GM23248 (cell line): ENCODE data around the gene TBCEL. TPM values are rescaled to one million over a fixed set of nuclear protein-coding genes. Genes with fewer than 3 reads are reported as not detected.

Experiments used
- DNase-seq: peaks from one replicate; pipeline ENCODE4 v3.0.0-alpha.2; 2015
- H2AFZ ChIP-seq: fragments of 200-600 bp; sonication (generic); 2 replicates; pipeline ENCODE4 v1.6.1; 2016; ENCODE audit warnings: antibody characterized with exemption
- H3F3A ChIP-seq: fragments of 200-600 bp; sonication (generic); 2 replicates; pipeline ENCODE4 v1.6.1; 2016; ENCODE audit warnings: mild to moderate bottlenecking, antibody characterized with exemption, mixed run types; ENCODE audit not compliant: insufficient read depth
- H3K27ac ChIP-seq: fragments of 200-600 bp; sonication (generic); 2 replicates; pipeline ENCODE4 v1.5.1; 2016; ENCODE audit warnings: mild to moderate bottlenecking
- H3K27me3 ChIP-seq: fragments of 200-600 bp; sonication (generic); replicated peaks from 2 replicates; pipeline ENCODE4 v1.6.1; 2016; ENCODE audit warnings: mild to moderate bottlenecking; ENCODE audit not compliant: insufficient read depth
- H3K36me3 ChIP-seq: fragments of 200-600 bp; sonication (generic); 2 replicates; pipeline ENCODE4 v1.6.1; 2016; ENCODE audit warnings: low read depth, mild to moderate bottlenecking
- H3K4me1 ChIP-seq: fragments of 200-600 bp; sonication (generic); 2 replicates; pipeline ENCODE4 v1.6.1; 2016; ENCODE audit warnings: mild to moderate bottlenecking; ENCODE audit not compliant: insufficient read depth
- H3K4me2 ChIP-seq: fragments of 200-600 bp; sonication (generic); one replicate; pipeline ENCODE4 v1.6.1; 2016; ENCODE audit warnings: mild to moderate bottlenecking; ENCODE audit not compliant: unreplicated experiment
- H3K4me3 ChIP-seq: fragments of 200-600 bp; sonication (generic); 2 replicates; pipeline ENCODE4 v1.5.1; 2016; ENCODE audit warnings: mild to moderate bottlenecking
- H3K79me2 ChIP-seq: fragments of 200-600 bp; sonication (generic); 2 replicates; pipeline ENCODE4 v1.6.1; 2016; ENCODE audit warnings: mild to moderate bottlenecking; ENCODE audit not compliant: insufficient read depth
- H3K9ac ChIP-seq: fragments of 200-600 bp; sonication (generic); 2 replicates; pipeline ENCODE4 v1.6.1; 2016; ENCODE audit warnings: mild to moderate bottlenecking
- H3K9me2 ChIP-seq: fragments of 200-600 bp; sonication (generic); 2 replicates; pipeline ENCODE4 v1.6.1; 2016; ENCODE audit warnings: mixed run types, mild to moderate bottlenecking, moderate library complexity; ENCODE audit not compliant: insufficient read depth
- H3K9me3 ChIP-seq: fragments of 200-600 bp; sonication (generic); one replicate; pipeline ENCODE4 v1.6.1; 2017; ENCODE audit warnings: low read depth
- H4K20me1 ChIP-seq: fragments of 200-600 bp; sonication (generic); 2 replicates; pipeline ENCODE4 v1.6.0; 2016; ENCODE audit not compliant: insufficient read depth
- EZH2 ChIP-seq: fragments of 200-600 bp; sonication (generic); IDR thresholded peaks from 2 replicates; pipeline ENCODE4 v1.6.1; 2018; ENCODE audit warnings: antibody characterized with exemption, mild to moderate bottlenecking; ENCODE audit not compliant: insufficient read depth, poor library complexity, severe bottlenecking
- EZH2phosphoT487 ChIP-seq: fragments of 200-600 bp; sonication (generic); IDR thresholded peaks from 2 replicates; pipeline ENCODE4 v1.6.1; 2018; ENCODE audit warnings: antibody characterized with exemption, moderate library complexity, mild to moderate bottlenecking, low read depth; ENCODE audit not compliant: insufficient read depth
- WGBS, 2 experiments: methylation state at CpG; one replicate each; pipeline ENCODE4 v1.1.6; 2015 to 2017; ENCODE audit warnings: low lambda C conversion rate in 2 of 2, low coverage in 1 of 2; ENCODE audit errors: missing lambda C conversion rate in 2 of 2; 5-methylcytosine and 5-hydroxymethylcytosine counted together
- in situ Hi-C: fragments of 300-500 bp; cut with MboI; formaldehyde crosslinking; loops from 2 replicates; pipeline ENCODE4 v1.15.0; 2020
- polyA plus RNA-seq: library from polyadenylated mRNA; unstranded; fragments of >200 nt; fragmentation: Nextera tagmentation; extraction: Ambion mirVana; gene quantifications from 2 replicates; pipeline ENCODE4 v1.2.1, GENCODE V29; 2016
- total RNA-seq: library from RNA; depleted of rRNA; stranded (reverse); fragments of >200 nt; shearing (Covaris generic); gene quantifications from 2 replicates; pipeline ENCODE4 v1.2.3, GENCODE V29; 2014

The TBCEL gene
- total and polyA plus RNA-seq, 2 experiments from 2014 or later: 13.0 to 27.9 TPM

GRCh38 chr11:121127809-121128208 is 103.9 kb downstream of the TBCEL start:
- no peaks in the 10 kb centered on the region for H3K36me3 ChIP-seq
- no peaks in the 10 kb centered on the region for H3K9me3 ChIP-seq
- in situ Hi-C loops: no loop called here
- peaks cover 6% of the 10 kb centered on the region; the same call in 1 of the 2 replicates for H3F3A ChIP-seq
- WGBS, 2 experiments: 91% methylated on average over 30 of the region's 30 CpGs
- H3K9me2 ChIP-seq: no peaks in the 10 kb centered on the region
- no peak overlapping the region for H2AFZ ChIP-seq
- H3K79me2 ChIP-seq: no peaks in the 10 kb centered on the region
- TF ChIP-seq EZH2phosphoT487 (no peak), EZH2 (no peak)
- no peaks in the 10 kb centered on the region for H4K20me1 ChIP-seq
- H3K4me2 ChIP-seq: no peak overlapping the region
- H3K9ac ChIP-seq: no peak overlapping the region
- H3K4me1 ChIP-seq: peaks cover 6% of the 10 kb centered on the region; the same call in 1 of the 2 replicates
- no peaks in the 10 kb centered on the region for H3K27me3 ChIP-seq
- no peak overlapping the region for H3K4me3 ChIP-seq
- DNase-seq: no peak
- H3K27ac ChIP-seq: no peak overlapping the region

- H3K9me2 ChIP-seq: no peaks in the 10 kb centered on the region
- no peak overlapping the region for H3K4me2 ChIP-seq
- in situ Hi-C loops: no loop called here
- no peak overlapping the region for H3K4me3 ChIP-seq
- H3K36me3 ChIP-seq: no peaks in the 10 kb centered on the region
- no peak overlapping the region for H3K9ac ChIP-seq
- H3K27me3 ChIP-seq: no peaks in the 10 kb centered on the region
- no peaks in the 10 kb centered on the region for H3K9me3 ChIP-seq
- WGBS, 2 experiments: 90 to 91% methylated on average over 29 of the region's 29 CpGs
- peaks cover 6% of the 10 kb centered on the region; the same call in 1 of the 2 replicates for H3K4me1 ChIP-seq
- peaks cover 6% of the 10 kb centered on the region; the same call in 1 of the 2 replicates for H3F3A ChIP-seq
- no peak for DNase-seq
- no peak overlapping the region for H2AFZ ChIP-seq
- no peak for TF ChIP-seq EZH2phosphoT487
- no peak for TF ChIP-seq EZH2
- H3K27ac ChIP-seq: no peak overlapping the region
- no peaks in the 10 kb centered on the region for H4K20me1 ChIP-seq
- no peaks in the 10 kb centered on the region for H3K79me2 ChIP-seq
These were observed 105.7 kb downstream of the TBCEL start for GRCh38 chr11:121129362-121130340.

GRCh38 chr11:121131656-121132055 is 107.8 kb downstream of the TBCEL start:
- no peak overlapping the region for H3K27ac ChIP-seq
- H3K27me3 ChIP-seq: no peaks in the 10 kb centered on the region
- H3K79me2 ChIP-seq: no peaks in the 10 kb centered on the region
- H4K20me1 ChIP-seq: no peaks in the 10 kb centered on the region
- H3K9ac ChIP-seq: no peak overlapping the region
- no peaks in the 10 kb centered on the region for H3K36me3 ChIP-seq
- H3K9me2 ChIP-seq: no peaks in the 10 kb centered on the region
- WGBS, 2 experiments: 4% methylated on average over 6 of the region's 6 CpGs
- TF ChIP-seq EZH2 (no peak), EZH2phosphoT487 (no peak)
- H3K9me3 ChIP-seq: no peaks in the 10 kb centered on the region
- no peak overlapping the region for H2AFZ ChIP-seq
- DNase-seq: peak; percentile 52
- H3K4me3 ChIP-seq: no peak overlapping the region
- H3K4me2 ChIP-seq: no peak overlapping the region
- in situ Hi-C loops: no loop called here
- H3K4me1 ChIP-seq: peaks cover 6% of the 10 kb centered on the region; the same call in 1 of the 2 replicates
- peaks cover 6% of the 10 kb centered on the region; the same call in 1 of the 2 replicates for H3F3A ChIP-seq

- H3K9ac ChIP-seq: no peak overlapping the region
- no peak overlapping the region for H3K27ac ChIP-seq
- no peak overlapping the region for H3K4me2 ChIP-seq
- no peaks in the 10 kb centered on the region for H3K79me2 ChIP-seq
- no peaks in the 10 kb centered on the region for H3K9me2 ChIP-seq
- H4K20me1 ChIP-seq: no peaks in the 10 kb centered on the region
- no peaks in the 10 kb centered on the region for H3K27me3 ChIP-seq
- H3F3A ChIP-seq: peaks cover 6% of the 10 kb centered on the region; the same call in 1 of the 2 replicates
- no peak overlapping the region for H3K4me3 ChIP-seq
- H3K36me3 ChIP-seq: no peaks in the 10 kb centered on the region
- peaks cover 6% of the 10 kb centered on the region; the same call in 1 of the 2 replicates for H3K4me1 ChIP-seq
- H3K9me3 ChIP-seq: no peaks in the 10 kb centered on the region
- DNase-seq: peak; percentile 42
- WGBS, 2 experiments: 49 to 50% methylated on average over 12 to 13 of the region's 13 CpGs
- in situ Hi-C loops: no loop called here
- TF ChIP-seq EZH2phosphoT487 (no peak), EZH2 (no peak)
- no peak overlapping the region for H2AFZ ChIP-seq
These were observed 108.5 kb downstream of the TBCEL start for GRCh38 chr11:121132211-121132976.
